NAMALWA (cell line): ENCODE measurements around the gene EGLN3.
"Not testable (repeated sequence)": the region's sequence is repeated elsewhere in the genome, so short reads cannot be mapped to it uniquely, and the experiment has no call there.

Experiments
- DNase-seq: peaks from one replicate; pipeline ENCODE4 v3.0.0-alpha.2; 2015; ENCODE audit warnings: low spot score

The EGLN3 gene

DNA sequence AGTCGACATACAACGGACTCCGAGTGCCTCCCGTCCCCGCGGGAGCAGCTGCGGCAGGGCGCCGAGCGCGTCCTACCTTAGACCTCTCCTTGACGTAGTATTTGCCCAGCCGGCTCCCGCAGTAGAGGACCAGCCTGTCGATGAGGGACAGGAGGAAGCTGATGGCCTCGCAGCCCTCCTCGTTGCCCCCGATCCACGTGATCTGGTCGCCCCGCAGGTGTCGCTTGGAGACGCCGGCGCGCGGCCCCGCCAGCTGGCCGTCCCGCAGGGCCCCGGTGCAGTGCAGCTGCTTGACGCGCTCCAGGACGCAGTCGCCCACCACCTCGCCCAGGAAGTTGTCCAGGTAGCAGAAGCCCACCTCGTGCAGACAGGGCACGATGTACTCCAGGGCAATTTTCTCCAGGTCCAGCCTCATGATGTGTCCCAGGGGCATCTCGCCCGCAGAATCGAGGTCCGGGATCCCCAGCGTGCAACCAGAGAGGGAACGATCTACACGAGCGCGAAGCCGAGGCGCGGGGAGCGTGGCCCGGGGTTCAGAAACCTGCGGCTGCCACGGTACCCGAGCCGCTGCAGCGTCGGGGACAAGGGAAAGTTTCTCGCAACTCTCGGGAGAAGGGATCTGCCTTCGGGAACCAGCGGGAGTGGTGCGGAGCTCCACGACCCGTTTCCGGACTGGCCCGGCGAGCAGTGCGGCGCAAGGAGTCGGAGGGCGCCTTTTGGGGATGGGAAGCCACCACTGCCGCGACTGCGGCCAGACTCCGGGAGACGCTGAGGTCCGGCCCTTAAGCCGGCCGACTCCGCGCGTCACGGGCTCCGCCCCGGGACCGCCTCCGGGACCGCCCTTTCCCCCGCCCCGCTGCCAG lies at the start of gene EGLN3:
Gene EGLN3, minus strand, starts transcription at position 755 of the 863 bp plus-strand sequence. Its CDS starts 322 bp downstream, at position 433.
- no peak for DNase-seq

DNA sequence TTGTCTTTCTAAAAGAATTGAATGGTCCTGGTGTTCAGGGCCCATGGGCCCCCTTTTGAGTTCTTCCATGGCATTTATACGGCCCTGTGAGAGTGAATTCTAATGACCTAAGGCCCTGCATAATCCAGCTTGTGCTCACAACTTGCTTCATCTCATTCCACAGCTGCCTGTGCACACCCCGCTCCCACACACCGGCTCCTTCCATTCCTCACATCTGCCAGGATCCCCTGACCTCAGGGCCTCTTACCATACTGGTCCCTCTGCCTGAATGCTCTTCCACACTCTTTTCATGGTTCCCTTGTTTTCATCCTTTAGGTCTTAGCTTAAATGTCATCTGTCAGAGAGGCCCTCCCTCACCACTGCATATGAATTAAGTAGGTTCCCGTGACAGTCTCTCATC lies 49.5 kb upstream of the EGLN3 start:
- DNase-seq = no peak

DNA sequence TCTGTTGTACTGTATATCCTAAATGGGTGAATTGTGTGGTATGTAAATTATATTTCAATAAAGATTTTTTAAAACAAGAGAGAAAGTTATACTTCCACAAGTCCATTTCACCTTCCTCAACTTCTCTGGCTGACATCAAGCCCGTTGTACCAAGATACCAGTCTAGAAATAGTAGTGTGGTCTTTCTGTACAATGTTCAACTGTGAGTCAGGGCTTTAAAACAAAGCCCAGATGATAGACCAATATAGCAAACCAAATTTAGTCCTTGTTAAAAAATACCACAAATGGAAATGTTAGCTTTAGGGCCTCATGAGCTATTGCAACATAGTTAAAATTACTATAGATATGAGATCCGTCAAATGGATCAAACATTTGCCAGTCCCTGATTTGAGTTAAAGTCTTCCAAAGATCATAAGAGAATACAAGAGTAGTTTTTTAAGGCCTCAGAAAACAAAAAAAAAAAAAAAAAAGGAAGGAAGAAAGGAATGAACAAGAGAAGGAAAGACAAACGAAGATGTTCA lies 49.0 kb upstream of the EGLN3 start:
- no peak for DNase-seq

DNA sequence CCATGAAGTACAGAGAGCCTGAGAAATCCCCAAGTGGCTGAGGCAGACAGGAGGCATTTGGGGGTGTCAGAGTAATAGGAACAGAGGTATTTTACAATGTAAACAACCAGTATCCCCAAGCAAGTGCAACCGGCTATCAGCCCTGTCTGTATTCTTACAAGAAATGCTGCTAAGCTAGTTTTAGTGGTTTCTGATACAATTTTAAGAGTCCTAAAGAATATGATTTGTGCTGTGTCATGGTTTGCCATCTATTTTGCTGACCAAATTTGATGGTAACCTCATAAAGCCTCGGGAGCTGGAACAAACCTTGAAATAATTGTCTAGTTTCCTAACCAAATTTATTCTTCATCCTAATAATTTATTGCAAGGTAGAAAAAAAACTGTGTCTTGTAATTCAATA lies 46.7 kb upstream of the EGLN3 start:
- no peak for DNase-seq

DNA sequence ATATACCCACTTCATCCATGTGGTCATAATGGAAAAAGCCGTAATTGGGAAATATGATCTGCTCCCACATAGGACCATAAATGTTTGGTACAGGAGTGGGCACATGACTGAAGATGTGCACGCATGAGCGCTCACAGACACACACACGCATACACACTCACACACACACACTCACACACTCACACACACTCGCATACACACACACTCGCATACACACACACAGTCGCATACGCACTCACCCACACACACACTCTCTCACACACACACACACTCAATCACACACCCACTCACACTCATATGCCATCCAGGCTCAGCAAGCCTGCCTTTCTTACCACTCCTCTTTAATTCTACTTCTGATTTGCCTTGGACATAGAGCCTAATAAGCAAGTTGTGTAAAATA lies 45.6 kb upstream of the EGLN3 start:
- no peak for DNase-seq

DNA sequence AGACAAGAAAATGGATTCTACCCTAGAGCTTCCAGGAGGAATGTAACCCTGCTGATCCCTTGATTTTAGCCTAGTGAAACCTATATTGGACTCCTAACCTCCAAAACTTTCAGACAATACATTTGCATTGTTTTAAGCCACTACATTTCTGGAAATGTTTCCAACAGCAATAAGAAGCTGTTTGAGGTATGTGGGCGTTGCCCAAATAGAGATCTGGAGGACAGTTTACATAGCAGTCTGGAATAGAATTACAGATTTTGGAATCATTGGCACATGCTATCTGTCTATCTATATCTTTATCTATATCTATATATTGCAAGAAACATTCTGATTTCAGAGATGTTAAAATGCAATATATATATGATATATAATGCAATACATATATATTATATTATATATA lies 42.4 kb upstream of the EGLN3 start:
- no peak for DNase-seq

DNA sequence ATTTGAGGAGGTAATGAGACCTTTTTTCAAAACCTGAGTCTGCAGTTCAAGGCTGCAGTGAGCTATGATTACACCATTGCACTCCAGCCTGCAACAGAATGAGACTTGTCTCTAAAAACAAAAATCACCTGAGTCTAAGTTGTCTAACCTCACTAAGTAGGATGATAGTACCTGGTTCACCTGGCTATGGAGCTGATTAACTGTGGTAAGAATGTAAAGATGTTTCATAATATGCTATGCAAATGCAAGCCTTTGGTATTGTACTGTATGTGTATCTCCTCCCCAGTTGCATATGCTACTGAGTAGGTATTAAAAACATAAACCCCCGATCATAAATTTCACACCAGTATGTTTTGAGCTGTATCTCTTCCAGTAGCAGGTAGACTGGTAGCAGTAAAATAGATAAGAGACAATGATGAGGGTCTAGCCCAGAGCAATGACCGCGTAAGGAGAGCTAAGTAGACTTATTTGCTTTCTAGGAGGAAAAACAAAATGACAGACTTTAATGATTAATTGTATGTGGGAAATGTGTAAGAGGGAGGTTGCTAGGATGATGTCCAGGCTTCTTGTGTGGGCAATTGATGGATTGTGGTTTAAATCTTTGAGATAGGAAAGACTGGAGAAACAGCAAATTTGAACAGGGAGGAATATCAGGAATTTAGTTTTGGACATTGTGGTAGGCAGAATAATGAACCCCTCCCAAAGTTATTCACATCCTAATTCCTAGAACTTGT lies 41.6 kb upstream of the EGLN3 start:
- no peak for DNase-seq

DNA sequence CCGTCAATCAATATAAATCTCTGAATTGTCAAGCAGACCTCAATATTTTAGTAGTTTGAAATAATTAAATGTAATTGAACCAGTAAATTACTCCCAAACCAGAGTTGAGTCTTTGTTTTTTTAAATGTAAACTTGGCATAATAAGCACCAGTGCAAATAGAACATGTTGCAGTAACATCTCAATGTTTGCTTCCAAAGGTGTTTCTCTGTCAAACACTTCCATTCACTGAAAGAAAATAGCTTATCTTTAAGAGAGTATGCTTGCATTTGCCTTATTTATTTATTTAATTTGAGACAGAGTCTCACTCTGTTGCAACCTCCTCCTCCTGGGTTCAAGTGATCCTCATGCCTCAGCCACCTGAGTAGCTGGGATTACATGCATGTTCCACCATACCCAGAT lies 39.9 kb upstream of the EGLN3 start:
- no peak for DNase-seq

DNA sequence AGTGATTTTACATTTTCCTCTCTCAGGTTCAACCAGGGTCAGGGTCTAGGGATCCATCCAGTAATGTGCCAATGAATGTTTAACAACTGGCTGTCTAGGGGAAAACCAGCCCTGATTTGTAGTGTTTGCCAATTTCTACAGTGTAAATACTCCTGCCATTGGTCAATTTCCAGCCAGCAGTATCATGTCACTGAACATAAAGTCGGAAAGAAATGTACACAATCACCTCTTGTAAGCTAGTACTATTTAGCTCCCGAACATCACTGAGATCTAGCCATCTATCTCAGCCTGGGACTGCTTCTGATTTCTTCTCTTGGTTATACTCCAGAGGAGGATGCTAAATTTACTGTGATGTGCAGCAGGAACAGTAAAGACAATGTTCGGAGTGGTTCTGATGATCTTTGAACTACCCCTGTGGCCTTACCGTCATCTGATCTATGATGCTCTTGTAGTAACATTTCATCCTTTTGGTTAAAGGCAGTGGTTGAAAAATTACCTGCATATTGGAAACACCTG lies 36.7 kb upstream of the EGLN3 start:
- DNase-seq = no peak

DNA sequence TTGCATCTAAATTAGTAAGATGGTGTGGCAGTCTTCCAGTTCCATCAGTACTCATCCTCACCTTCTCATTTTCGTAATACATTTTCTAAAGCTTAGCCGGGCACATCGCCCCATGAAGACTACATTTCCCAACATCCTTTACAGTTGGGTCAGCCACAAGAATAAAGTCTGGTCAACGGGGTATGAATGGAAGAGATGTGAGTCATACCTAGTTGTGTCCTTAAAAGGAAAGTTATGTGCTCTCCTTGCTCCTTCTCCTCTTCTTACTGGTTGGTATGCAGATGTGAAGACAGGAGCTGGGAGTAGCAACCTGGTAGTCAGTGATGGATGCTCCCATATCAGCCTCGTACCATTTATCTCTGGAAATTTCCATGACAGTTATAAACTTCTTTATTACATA lies 35.9 kb upstream of the EGLN3 start:
- no peak for DNase-seq

DNA sequence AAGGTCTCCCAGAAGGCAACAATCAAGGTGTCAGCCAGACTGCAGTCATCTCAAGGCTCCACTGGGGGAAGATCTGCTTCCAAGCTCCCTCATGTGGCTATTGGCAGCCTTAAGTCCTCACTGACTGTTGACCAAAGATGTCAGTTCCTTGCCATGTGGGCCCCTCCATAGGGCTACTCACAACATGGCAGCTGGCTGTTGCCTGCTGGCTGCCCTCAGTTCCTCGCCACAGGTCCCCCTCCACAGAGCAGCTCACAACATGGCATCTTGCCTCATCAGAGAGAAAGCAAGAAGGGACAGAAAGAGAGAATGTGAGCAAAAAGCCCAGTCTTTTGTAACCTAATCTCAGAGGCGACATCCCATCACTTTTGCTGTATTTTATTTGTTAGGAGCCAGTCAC lies 34.4 kb upstream of the EGLN3 start:
- DNase-seq = no peak

DNA sequence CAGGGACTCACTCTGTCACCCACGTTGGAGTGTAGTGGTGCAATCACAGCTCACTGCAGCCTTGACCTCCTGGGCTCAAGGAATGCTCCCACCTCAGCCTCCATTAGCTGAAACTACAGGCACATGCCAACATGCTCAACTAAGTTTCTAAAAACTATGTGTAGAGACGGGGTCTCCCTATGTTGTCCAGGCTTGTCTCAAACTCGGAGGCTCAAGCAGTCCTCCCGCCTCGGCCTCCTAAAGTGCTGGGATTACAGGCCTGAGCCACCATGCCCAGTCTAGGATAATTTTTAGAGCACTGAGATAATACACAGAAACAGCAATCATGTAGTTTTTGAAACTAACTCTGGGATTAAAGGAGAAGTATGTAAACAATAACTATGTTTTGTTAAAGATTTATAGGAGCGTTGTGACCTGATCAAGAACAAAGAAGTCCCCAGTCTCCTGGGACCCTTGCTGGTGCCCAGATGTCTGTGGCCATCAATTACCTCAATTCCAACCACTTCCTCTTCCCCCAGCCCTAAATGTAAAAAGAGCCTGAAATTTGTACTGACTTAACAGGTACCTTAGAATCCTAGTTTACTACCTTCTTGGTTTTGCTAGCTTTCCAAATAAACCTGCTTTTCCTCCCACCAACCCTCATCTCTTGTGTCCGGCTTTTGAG lies 28.9 kb upstream of the EGLN3 start:
- DNase-seq = no peak

DNA sequence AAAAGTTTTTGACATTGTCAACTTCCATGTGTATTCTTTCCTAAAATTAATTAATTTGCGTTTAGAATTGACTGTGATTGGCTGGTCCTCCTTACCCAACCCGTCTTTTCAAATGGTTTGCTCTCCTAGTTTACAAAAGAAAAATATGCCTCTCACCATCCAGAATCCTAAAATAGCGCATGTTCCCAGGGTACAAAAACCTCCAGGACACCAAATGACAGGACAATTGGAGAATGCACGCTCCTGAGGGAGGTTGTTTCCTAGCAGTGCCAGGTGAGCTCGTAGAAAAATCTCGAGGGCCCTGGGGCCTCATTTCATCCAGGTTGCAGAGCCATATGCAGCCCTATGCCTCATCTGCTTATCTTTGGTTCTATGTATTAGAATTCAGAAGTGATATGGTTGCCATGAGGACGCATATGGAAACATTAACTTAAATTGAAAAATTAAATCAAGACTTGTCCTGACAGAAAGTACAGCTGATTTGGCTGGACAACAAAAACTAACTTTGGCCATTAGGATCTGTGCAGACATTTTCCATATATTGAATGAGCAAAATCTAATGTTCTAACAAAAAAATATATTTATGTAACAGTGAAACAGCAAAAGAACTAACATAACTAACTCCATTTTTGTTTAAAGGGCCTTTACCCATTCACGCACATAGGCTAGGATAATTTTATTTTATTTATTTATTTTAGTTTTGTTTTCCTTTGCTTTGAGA lies 28.2 kb upstream of the EGLN3 start:
- DNase-seq = no peak

DNA sequence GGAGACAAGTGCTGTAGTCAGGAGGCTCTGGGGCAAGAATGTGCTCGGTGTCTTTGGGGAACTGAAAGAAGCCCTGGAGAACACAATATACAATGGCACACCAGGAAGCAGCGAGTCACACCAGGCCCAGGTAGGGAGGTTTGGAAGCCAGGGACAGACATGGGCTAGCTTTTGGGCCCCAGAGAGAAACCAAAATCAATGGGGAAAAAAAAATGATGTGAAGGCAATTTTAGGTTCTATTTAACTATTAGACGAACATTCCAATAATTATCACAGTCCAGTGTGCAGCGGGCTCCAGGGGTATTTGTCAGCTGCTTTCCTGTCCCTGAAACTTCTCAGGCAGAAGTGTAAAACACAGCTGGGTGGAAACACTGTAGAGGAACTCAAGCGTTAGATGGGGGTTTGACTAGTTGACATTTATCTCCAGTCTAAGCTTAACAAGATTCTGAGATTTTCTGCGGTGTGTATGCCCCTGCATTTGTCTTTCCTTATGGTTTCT lies 21.8 kb upstream of the EGLN3 start:
- DNase-seq = no peak

DNA sequence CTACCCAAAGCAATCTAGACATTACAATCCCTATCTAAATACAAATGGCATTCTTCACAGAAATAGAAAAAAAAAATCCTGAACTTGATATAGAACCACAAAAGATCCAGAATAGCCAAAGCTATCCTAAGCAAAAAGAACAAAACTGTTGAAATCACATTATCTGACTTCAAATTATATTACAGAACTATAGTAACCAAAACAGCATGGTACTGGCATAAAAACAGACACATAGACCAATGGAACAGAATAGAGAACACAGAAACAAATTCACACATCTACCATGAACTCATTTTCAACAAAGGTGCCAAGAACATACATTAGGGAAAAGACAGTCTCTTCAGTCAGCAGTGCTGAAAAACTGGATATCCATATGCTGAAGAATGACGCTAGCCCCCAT lies 19.0 kb upstream of the EGLN3 start:
- not testable (repeated sequence) for DNase-seq

DNA sequence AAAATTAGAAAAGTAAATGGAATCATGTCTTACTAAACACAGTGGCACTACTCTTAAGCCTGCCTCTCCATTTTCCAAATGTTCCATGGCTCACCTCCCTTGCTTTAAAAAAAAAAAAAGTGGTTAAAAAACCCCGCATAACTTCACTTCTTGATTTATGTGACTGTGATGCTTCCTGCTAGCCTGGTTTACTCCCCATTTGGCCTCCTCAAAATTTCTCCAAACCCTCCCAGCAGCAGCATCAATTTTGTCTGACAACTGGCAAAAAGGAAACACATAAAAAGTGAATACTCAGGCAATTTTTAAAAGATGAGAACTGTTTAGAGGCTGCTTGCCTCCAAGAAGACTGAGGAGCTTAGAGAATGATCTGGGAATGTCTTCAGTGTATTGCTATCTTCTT lies 17.8 kb upstream of the EGLN3 start:
- no peak for DNase-seq

DNA sequence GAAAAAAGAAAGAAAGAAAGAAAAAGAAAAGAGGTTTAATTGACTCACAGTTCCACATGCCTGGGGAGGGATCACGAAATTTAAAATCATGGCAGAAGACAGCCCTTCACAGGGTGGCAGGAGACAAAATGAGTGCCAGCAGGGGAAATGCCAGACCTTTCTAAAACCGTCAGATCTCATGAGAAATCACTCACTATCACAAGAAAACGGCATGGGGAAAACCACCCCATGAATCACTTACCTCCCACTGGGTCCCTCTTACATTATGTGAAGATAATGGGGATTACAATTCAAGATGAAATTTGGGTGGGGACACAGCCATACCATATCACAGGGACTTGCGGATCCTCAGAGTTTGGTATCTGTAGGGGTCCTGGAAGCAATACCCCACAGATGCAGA lies 16.3 kb upstream of the EGLN3 start:
- no peak for DNase-seq

DNA sequence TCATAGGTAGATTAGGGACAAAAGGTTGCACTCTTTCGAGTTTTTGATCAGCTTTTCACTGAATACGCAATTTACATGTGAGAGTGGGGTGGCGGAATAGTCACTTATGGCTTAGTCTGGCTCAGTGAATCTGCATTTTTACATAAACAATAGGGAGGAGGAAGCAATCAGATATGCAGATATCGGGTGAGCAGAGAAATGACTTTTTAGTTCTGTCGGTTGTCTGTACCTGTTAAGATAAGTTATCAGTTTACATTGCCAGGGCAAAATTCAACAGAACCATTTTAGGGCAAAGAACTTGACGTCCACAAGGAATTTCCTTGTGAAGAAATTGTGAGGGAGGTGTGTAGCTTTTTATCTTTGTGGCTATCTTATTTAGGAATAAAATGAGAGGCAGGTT lies 15.4 kb upstream of the EGLN3 start:
- no peak for DNase-seq

DNA sequence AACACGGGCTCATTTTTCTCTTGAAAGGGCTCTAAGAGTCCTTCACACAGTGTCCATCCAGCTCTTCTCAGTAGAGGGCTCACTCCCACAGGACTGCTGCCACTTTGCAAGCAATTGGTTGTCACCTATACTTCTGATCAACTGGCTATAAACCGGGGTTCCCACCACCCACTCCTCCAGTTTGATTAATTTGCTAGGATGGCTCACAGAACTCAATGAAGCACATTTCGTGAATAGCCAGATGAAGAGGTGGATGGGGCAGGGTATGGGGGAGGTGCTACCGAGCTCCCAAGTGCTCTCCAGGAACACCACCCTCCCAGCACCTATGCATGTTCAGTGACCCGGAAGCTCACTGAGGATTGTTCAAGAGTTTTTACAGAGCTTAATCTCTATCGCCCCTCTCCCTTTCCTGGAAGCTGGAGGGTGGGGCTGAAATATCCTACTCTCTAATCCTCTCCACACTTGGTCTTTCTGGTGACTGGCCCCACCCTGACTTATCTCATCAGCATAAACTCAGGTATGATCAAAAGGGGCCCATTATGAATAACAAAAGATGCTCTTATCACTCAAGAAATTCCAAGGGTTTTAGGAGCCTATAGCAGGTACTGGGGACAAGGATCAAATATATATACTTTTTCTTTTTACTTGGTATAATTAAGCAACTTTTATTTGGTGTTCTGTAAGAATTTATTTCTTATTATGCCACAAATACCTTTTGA lies 13.9 kb upstream of the EGLN3 start:
- no peak for DNase-seq

DNA sequence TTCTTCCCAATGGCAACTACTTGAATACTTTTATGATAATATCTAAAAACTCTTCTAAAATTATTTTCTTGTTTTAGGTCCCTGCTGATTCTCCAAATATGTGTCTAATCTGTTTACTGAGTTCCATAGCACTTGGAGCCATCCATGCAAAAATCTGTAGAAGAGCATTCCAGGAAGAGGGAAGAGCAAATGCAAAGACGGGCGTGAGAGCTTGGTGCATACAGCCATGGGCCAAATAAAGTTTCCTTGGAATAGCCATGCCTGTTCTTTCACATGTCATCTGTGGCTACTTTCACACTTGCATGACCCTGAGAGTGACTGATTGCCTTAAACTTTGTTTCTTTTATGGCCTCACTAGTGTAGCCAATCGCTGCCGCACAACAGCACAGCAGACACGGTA lies 13.0 kb upstream of the EGLN3 start:
- no peak for DNase-seq

DNA sequence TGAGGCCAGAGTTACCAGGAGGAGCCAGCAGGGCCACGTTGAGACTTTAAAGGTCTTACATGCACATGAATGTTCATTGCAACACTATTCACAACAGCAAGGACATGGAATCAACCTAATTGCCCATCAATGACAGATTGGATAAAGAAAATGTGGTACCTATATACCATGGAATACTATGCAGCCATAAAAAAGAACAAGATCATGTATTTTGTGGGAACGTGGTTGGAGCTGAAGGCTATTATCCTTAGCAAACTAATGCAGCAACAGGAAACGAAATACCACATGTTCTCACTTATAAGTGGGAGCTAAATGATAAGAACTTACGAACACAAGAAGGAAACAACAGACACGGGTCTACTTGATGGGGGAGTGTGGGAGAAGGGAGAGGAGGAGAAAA lies 11.6 kb upstream of the EGLN3 start:
- not testable (repeated sequence) for DNase-seq
